ENCODE results near the gene LY6G5C.
"Not testable (repeated sequence)": the region's sequence is repeated elsewhere in the genome, so short reads cannot be mapped to it uniquely, and the experiment has no call there.

The LY6G5C gene

DNA sequence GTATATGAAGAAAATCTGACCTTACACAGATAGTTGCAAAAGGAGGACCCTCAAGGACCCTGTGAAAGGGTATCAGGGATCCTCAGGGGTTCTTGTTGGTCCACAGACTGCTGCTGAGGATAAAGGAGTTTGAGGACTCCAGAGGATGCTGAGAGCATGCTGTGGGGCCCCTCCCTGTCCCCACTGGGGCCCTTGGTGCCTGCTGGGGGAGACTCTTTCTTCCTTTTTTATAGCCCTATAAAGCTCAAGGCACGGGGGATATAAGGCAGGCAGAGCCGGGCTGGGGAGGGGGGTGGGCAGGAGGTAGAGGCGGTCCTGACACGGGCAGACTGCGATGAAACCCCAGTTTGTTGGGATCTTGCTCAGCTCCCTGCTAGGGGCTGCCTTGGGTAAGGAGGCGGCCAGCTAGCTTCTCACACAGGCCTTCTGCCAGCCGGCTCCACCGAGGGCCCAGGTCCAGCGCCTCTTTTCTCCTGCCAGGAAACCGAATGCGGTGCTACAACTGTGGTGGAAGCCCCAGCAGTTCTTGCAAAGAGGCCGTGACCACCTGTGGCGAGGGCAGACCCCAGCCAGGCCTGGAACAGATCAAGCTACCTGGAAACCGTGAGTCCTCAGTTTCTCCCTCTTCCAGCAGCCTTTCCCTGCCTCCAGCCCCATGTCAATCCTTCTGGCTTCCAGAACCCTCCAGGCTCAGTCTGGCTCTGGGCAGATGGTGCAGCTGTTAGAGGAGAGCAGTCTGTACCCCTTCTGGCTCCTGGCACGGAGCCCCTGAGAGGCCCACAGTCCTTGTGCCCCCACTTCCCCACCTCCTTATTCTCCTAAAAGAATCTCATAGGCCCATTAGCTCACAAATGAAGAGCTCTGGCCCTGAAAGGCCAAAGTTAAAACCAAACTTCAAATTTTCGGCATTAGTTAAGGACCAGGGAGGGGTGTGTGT lies 34.4 kb upstream of the LY6G5C start, which contains the start of gene LY6G6D:
TSS of gene LY6G6D (plus strand) at position 327 of the 937 bp plus-strand sequence. CDS start at position 335, 8 bp downstream.
- H3K4me3 ChIP-seq (ENCODE audit: low read depth, low read length): no peak within 1 kb of the TSS

DNA sequence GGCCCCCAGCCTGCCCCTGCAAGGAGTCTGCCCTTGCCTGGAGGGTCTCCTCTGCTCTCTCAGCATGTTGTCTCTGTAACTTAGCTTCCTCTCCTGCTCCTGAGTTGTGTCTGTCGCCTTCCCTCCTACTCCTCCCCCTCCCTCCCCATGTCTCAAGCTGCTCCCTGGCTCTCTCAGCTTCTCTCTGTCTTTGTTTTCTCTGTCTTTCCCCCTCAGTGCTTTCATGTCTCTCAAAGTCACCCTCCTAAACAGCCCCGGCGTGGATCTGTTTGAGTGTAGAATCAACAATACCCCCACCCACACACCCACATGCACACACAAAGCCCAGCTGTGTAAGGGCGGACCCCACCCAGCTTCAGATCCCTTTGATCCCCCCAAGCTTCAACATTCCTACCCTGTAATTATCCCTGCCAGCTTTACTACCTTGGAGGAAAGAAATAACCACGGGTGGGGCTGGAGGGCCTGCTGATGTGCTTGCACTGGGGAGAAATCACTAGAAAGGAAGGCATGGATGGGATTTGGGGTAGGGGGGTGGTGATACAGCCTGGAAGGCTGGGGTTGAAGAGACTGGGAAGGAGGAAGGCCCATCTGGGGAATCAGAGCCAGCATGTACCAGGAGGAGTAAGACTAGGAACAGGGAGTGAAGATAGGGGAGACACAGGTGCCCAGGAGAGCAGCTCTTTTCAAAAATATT lies 33.3 kb upstream of the LY6G5C start:
- H3K4me3 ChIP-seq (ENCODE audit: low read depth, low read length): no peak overlapping the region

DNA sequence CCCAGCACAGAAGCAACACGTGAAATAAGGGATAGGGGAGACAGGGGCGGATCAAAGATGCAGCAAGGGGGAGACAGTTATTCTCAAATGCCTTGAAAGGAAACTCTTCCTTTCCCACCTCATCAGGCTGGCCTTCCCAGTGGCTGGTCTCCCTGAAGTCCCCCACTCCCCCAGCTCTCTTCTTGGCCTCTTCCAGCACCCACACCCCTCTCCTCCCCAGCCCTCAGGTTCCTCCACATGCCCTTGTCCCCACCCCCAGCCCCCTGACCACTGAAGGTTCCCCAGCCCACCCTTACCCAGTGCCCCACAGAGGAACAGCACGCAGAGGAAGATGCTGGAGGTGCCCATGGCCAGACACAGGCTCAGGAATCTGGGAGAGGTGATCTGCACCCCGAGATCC lies 32.6 kb upstream of the LY6G5C start:
- no peak overlapping the region for H3K4me3 ChIP-seq (ENCODE audit: low read depth, low read length)

DNA sequence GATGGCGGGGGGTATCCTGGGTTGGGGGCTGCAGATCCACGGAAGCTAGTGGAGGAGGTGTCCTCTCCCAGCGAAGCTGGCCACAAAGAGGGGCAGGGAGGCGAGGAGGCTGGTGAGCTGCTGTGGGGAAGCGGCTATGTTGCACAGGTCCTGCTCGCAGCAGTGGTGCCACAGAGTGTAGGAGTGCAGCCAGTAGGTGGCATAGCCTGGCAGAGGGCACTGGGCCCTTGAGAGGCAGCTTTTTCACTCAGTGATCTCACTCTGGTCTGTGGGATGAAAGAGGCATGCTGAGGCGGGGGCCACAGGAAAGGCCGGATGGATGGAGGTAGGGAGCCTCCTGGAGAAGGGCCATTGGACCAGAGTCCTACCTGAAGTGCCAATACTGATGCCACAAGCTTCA lies 31.4 kb upstream of the LY6G5C start:
- H3K4me3 ChIP-seq (ENCODE audit: low read depth, low read length): no peak overlapping the region

- H3K4me3 ChIP-seq (ENCODE audit: low read depth, low read length): no peak overlapping the region
These were observed 30.4 kb upstream of the LY6G5C start for GRCh38 chr6:31711233-31711632.

- no peak overlapping the region for H3K4me3 ChIP-seq (ENCODE audit: low read depth, low read length)
These were observed 29.8 kb upstream of the LY6G5C start for GRCh38 chr6:31710523-31711219.

GRCh38 chr6:31709157-31709556 lies 28.3 kb upstream of the LY6G5C start:
- not testable (repeated sequence) for H3K4me3 ChIP-seq (ENCODE audit: low read depth, low read length)

- no peak overlapping the region for H3K4me3 ChIP-seq (ENCODE audit: low read depth, low read length)
These were observed 27.4 kb upstream of the LY6G5C start for GRCh38 chr6:31708224-31708623.

DNA sequence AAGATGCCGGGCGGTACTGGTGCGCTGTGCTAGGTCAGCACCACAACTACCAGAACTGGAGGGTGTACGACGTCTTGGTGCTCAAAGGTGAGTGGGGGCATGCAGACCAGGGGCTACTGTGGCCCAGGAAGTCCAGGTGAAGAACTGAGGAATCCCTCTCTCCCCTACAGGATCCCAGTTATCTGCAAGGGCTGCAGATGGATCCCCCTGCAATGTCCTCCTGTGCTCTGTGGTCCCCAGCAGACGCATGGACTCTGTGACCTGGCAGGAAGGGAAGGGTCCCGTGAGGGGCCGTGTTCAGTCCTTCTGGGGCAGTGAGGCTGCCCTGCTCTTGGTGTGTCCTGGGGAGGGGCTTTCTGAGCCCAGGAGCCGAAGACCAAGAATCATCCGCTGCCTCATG lies 26.8 kb upstream of the LY6G5C start:
- no peak overlapping the region for H3K4me3 ChIP-seq (ENCODE audit: low read depth, low read length)

- no peak within 1 kb of the TSS for H3K4me3 ChIP-seq (ENCODE audit: low read depth, low read length)
These were observed 25.7 kb upstream of the LY6G5C start, which contains the start of gene LY6G6F for GRCh38 chr6:31706599-31706998. Gene LY6G6F, plus strand, starts transcription at chr6:31706866. Its CDS starts 41 bp downstream, at chr6:31706907.

GRCh38 chr6:31705931-31706330 lies 25.1 kb upstream of the LY6G5C start:
- no peak overlapping the region for H3K4me3 ChIP-seq (ENCODE audit: low read depth, low read length)

DNA sequence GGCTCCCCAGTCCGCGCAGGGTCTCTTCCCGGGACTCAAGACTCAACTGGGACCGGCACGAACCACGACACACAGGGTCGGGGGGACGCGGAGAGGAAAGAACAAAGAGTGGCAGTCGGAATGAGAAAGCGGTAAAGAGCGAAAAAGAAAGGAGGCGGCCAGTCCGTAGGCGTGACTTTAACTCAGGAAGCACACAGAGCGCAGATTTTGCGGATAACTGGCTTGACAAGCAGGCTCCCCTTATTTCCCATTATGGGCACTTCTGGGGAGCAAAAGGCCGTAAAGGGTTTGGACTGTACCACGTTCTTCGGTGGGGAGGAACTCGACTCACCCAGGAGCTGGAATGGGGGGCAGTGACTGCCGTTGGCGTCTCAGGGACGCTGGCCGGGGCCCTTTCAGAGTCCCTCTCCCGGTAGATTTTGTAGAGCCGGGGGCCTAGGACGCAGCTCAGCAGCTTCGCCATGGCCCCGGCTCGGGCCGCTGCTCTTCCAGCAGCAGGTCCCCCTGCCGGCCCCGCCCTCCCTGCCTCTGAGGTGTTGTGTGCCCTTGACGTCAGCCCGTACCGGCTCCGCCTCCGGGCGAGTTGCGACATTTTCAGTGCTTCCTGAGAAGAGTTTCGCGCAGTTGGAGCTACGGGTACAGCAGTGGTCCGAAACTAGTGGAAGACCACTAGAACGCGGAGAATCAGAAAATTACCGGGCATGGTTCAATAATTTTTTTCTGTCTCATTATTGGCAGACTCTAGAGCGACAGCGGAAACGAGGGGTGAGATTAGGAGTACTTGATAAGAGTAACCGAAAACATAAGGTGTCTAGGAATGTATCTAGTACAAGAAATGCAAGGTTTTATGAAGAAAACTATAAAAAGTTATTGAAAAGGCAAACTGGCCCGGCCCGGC lies 22.2 kb upstream of the LY6G5C start, which contains the start of gene ABHD16A:
TSS of gene ABHD16A (minus strand) at position 506 of the 898 bp plus-strand sequence. CDS start at position 463, 43 bp downstream.
- H3K4me3 ChIP-seq (ENCODE audit: low read depth, low read length): peak within 1 kb of the TSS; percentile 71

DNA sequence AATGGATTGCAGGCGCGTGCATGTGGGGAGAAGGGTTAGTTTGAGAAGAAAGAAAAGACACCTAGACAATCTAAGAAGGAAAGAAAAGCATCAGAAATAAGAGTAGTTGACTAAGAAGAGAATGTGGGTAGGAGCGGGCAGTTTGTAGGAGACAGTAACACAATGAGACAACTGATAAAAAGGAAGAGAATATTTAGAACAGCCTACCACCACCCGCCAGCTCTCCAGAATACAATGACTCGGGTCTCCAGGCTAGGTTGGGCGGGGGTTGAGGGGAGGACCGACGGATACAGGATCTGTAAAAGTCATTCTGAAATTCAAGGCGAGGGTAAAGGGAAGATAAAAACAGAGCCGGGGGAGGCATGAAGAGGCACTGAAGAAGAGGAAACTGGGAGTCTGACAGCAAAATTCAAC lies 21.5 kb upstream of the LY6G5C start:
- peak overlapping the region; percentile 71 for H3K4me3 ChIP-seq (ENCODE audit: low read depth, low read length)

- H3K4me3 ChIP-seq (ENCODE audit: low read depth, low read length): peak overlapping the region; percentile 71
These were observed 21.0 kb upstream of the LY6G5C start for GRCh38 chr6:31701666-31702404.

GRCh38 chr6:31700740-31701401 lies 20.0 kb upstream of the LY6G5C start:
- no peak overlapping the region for H3K4me3 ChIP-seq (ENCODE audit: low read depth, low read length)

DNA sequence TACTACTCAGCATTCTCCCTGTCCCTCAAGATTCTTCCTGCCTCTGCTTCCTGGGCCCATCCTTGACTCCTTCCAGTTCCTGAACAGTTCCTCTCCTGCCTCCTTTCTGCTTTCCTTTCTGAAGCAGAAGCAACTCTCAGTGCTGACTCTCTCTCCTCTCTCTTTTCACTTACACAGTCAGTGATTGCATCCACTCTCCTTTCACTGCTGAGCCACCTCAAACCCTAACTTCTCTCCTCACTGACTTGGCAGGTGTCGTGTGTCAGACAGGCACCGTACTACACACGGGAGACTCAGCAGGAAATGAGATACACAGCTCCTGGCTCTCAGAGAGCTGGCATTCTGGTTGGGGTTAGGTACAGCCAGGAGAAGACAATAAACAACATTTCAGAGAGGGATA lies 16.7 kb upstream of the LY6G5C start:
- no peak overlapping the region for H3K4me3 ChIP-seq (ENCODE audit: low read depth, low read length)

GRCh38 chr6:31693535-31693934 lies 12.7 kb upstream of the LY6G5C start:
- no peak overlapping the region for H3K4me3 ChIP-seq (ENCODE audit: low read depth, low read length)

- H3K4me3 ChIP-seq (ENCODE audit: low read depth, low read length): no peak overlapping the region
These were observed 12.0 kb upstream of the LY6G5C start for GRCh38 chr6:31692886-31693285.

DNA sequence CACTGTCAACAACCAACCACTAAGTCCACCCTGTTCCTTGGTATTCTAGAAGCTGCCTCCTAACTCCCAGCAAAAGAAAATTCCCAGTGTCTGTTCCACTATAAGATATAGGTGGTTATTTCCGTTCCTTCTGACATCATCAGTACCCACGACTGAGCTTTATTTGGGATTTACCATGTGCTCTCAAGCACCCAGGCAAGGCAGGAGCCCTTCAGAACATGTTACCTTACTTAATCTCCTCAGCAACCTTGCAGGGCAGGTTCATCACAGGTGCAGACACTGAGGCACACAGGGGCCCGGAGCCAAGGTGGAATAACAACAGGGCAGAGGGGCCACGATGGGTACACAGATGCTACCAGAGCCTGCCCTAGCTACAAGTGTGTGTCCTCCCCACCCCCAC lies 11.5 kb upstream of the LY6G5C start:
- H3K4me3 ChIP-seq (ENCODE audit: low read depth, low read length): no peak overlapping the region

All from iPS-11a (cell line).